GM19372 (cell line): ENCODE data around the gene TMCC1.
"Not testable (repeated sequence)": the region's sequence is repeated elsewhere in the genome, so short reads cannot be mapped to it uniquely, and the experiment has no call there.

Source experiments
- ATAC-seq: cut with Tn5 transposase; IDR thresholded peaks from one replicate; pipeline ENCODE4 v1.9.1; 2021; ENCODE audit warnings: mild to moderate bottlenecking, low read depth, moderate library complexity; ENCODE audit not compliant: unreplicated experiment

Gene TMCC1

GRCh38 chr3:129657261-129658046, 236.1 kb downstream of the TMCC1 start:
- no peak for ATAC-seq

DNA sequence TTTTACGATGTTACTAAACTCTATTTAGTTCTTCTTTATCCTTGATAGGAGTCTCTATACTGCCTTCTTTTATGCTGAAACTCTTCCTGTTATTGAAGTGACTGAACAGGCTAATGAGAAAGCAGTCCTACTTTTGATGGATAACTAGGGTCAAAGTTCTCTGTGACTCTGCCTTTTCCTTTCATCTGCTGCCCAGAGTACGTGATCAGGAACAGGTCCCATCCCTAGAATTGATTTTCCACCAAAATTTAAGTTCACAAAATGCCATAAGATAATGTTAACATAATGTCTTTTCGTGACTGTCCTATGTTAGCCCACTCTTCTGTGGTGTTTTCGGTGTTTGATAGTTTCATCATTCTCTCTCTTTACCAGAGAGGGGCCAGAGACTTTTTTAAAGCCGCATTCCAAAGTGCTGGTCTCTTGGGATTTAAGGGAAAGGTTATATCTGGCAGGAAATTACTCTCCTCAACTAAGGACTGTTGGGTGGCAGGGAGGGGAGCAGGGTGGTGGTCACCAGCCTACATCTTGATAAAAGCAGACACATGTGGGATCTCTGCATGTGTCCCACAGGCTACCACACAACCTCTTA, 236.8 kb downstream of the TMCC1 start:
- no peak for ATAC-seq

DNA sequence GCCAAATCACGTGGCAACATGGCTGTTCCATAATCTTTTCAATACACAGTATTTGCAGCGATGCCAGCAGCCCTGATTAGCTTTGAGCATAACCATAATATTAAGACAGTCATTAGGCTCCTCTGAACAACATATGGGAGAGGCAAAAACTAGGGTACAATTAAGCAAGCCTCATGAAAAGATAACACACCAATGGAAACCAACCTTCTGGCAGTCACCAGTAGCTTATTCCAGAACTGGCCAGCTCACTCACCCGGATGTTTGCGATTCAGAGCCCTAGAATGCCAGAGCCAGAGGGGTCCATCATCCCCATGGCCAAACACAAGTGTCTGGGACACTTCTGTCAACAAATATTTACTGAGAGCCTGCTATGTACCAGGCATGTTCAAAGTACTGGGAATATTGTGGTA, 238.2 kb downstream of the TMCC1 start:
- no peak for ATAC-seq

- ATAC-seq = no peak
Observed at GRCh38 chr3:129654131-129654530, 239.4 kb downstream of the TMCC1 start.

DNA sequence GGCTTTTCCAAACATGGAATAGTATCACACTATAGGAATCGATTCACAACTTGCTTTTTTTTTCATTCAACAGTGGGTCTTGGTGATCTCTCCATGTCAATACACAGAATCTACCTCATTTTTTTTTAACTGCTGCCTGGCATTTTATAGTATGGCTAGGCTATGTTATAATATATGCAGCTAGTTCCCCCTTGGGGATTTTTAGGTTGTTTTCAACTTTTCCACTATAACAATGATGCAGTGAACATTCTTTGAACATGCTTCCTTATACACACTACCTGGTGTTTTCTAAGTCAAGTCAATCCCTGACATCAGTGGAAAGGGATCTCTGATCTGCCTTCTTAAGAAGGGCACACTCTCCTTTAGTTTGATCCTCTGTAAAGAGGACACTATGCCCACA, 240.5 kb downstream of the TMCC1 start:
- no peak for ATAC-seq

GRCh38 chr3:129651435-129652202, 241.9 kb downstream of the TMCC1 start:
- no peak for ATAC-seq

GRCh38 chr3:129650256-129650872, 243.1 kb downstream of the TMCC1 start:
- no peak for ATAC-seq

DNA sequence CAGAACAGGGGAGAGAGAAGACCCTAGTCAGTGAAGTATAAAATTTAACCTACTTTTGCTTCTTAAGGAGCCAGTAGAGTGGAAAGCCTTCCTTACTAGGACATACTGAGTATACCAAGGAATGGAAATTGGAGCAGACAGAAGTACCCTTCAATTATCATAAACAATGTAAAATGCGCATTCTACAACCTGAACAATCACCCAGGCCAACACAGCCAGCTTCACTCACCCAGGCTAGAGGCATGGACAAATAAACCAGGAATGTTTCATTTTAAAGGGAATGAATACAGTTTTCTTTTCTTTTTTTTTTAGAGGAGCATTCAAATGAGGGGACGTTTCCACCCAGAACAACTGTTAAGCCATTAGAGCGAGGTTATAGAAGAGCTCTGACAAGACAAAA, 245.1 kb downstream of the TMCC1 start:
- no peak for ATAC-seq

- no peak for ATAC-seq
Observed at GRCh38 chr3:129645286-129645685, 248.2 kb downstream of the TMCC1 start.

DNA sequence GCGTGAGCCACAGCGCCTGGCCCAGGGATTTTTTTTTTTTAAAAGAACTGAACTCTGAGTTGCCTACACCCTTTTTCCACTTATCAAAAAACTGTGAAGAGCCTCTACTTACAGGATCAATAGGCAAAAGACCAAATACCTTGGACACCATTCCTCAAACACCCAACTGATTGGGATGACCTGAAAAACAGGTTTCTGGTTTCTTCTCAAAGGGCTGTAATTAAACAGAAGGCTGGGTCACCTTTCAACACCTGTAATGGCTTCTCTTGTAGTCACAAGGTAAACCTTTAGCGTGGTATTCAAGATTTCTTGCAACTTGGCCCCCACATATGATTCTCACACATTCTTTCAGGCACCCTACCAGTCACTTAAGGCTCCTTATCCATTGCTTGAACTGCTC, 248.7 kb downstream of the TMCC1 start:
- no peak for ATAC-seq

- not testable (repeated sequence) for ATAC-seq
Observed at GRCh38 chr3:129641567-129642260, 251.8 kb downstream of the TMCC1 start.

GRCh38 chr3:129640985-129641384, 252.5 kb downstream of the TMCC1 start:
- ATAC-seq = not testable (repeated sequence)

DNA sequence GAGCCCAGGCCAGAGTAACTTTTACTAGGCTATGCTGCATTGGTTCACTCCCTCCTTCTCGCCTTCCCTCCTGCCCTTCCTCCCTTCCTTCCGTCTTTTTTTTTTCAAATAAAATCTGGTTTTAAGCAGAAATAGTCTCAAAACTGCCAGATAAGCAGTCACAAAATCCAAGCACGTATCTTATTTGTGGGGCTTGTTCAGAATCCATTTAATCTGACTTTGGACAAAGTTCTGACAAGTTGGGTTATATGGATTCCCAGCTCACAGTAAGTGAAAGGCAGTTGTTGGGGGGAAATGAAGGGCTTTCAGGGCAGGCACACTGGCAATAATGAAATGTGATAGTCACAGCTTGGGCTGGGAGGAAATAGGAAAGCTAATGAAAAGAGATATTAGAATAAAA, 255.0 kb downstream of the TMCC1 start:
- ATAC-seq = no peak

DNA sequence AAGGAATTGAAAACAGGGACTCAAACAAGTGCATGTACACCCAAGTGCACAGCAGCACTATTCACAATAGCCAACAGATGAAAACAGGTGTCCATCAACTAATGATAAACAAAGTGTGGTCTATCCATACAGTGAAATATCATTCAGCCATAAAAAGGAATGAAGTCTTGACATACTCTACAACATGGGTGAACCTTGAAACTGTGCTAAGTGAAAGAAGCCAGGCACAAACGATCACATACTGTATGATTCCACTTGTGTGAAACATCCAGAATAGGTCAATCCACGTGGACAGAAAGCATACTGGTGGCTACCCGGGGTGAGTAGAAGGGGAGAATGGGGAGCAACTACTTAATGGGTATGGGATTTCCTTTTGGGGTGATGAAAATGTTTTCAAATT, 257.4 kb downstream of the TMCC1 start:
- no peak for ATAC-seq

DNA sequence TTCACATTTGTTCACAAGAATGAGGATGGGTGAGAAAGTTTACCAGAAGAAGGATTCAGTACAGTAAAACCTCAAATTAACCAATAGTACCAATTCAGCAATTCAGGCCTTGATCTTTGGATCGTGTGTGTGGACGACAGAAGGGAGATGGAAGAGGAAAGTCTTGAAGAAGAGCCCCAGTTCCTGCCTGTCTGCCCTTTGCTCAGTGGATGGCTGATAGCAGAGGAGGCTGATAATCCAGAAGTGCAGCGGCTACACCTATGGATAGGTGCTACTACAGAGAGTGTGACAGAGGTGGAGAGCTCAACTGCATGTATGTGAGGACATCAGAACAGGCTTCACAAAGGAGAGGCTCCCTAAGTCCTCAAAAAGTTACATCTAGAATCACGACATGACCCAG, 257.9 kb downstream of the TMCC1 start:
- ATAC-seq = no peak

DNA sequence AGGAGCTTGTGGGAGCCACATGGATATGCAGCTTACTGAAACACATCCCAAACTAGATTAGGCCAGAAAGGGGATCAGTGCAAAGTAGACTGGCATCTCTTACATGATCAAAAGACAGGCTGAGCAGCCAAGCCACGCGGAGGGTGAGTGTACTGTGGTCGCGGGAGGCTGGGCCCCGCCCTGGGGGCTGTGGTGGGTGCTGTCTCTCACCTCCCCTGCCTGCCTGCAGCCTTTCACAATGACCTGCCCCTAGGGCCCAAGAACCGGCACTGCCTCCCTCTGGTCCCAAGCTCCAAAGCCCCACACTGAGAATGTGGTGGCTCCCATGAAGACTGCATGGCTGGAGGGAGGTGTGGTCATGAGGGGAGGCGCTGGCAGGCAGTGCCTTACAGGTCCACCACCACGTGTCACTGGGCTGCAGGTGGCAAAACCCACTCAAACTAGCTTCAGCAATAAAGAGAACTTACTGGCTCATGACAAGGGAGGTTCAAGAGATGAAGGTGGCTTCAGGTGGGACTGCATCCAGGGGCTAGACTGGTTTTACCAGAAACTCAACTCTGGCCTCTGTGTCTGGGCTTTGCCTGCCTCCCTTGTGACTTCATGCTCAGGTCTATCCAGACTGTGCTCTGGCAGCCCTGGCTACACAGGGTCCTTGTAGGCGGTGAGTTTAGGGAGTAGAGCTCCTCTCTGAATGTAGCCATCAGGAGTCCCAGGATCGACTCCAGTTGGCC, 259.6 kb downstream of the TMCC1 start:
- no peak for ATAC-seq

- no peak for ATAC-seq
Observed at GRCh38 chr3:129632977-129633376, 260.5 kb downstream of the TMCC1 start.

- no peak for ATAC-seq
Observed at GRCh38 chr3:129632556-129632955, 261.0 kb downstream of the TMCC1 start.

- ATAC-seq = no peak
Observed at GRCh38 chr3:129632056-129632455, 261.5 kb downstream of the TMCC1 start.

GRCh38 chr3:129629011-129629410, 264.5 kb downstream of the TMCC1 start:
- no peak for ATAC-seq
